DND-41 (cell line): Measurements from ENCODE around the gene LHX3.

Experiments
- ATAC-seq: fragments of 200-7000 bp; cut with Tn5 transposase; 3 replicates; pipeline ENCODE4 v1.9.1; 2021; ENCODE audit warnings: low read depth; ENCODE audit not compliant: insufficient read depth
- DNase-seq: peaks from one replicate; pipeline ENCODE4 v3.0.0-alpha.2; 2020
- H2AFZ ChIP-seq: 2 replicates; pipeline ENCODE4 v1.6.0; 2012; ENCODE audit warnings: low read depth, low read length
- H3K27ac ChIP-seq: 2 replicates; pipeline ENCODE4 v1.5.1; 2012; ENCODE audit warnings: low read length, inconsistent platforms
- H3K27me3 ChIP-seq: fragments of 200-600 bp; sonication (generic); 2 replicates; pipeline ENCODE4 v1.6.0; 2012; ENCODE audit warnings: low read length, mild to moderate bottlenecking, inconsistent platforms; ENCODE audit not compliant: insufficient read depth, poor library complexity
- H3K36me3 ChIP-seq: 2 replicates; pipeline ENCODE4 v1.5.1; 2012; ENCODE audit warnings: low read length, inconsistent platforms; ENCODE audit not compliant: insufficient read depth
- H3K4me1 ChIP-seq: 2 replicates; pipeline ENCODE4 v1.5.1; 2012; ENCODE audit warnings: mild to moderate bottlenecking, low read length; ENCODE audit not compliant: insufficient read depth
- H3K4me2 ChIP-seq: 2 replicates; pipeline ENCODE4 v1.6.0; 2012; ENCODE audit warnings: mild to moderate bottlenecking, moderate library complexity, low read length, inconsistent platforms; ENCODE audit not compliant: insufficient read depth
- H3K4me3 ChIP-seq, 2 experiments: fragments of 200-600 bp in 1 of 2; shearing (Covaris generic) in 1 of 2; 2 replicates each; pipeline ENCODE4 v1.5.1; 2012 to 2016; ENCODE audit warnings: inconsistent platforms in 2 of 2, low read length in 2 of 2, mild to moderate bottlenecking in 2 of 2, low read depth in 1 of 2, moderate library complexity in 1 of 2
- H3K79me2 ChIP-seq: 2 replicates; pipeline ENCODE4 v1.6.0; 2012; ENCODE audit warnings: low read length, inconsistent platforms; ENCODE audit not compliant: insufficient read depth
- H3K9ac ChIP-seq: 2 replicates; pipeline ENCODE4 v1.6.0; 2012; ENCODE audit warnings: low read depth, mild to moderate bottlenecking, inconsistent platforms, low read length, moderate library complexity
- H3K9me3 ChIP-seq: 2 replicates; pipeline ENCODE4 v1.5.1; 2012; ENCODE audit warnings: low read length, moderate library complexity, mild to moderate bottlenecking, inconsistent platforms; ENCODE audit not compliant: insufficient read depth, severe bottlenecking
- H4K20me1 ChIP-seq: 2 replicates; pipeline ENCODE4 v1.6.0; 2012; ENCODE audit warnings: low read length; ENCODE audit not compliant: insufficient read depth
- CTCF ChIP-seq: IDR thresholded peaks from 2 replicates; pipeline ENCODE4 v1.5.1; 2012; ENCODE audit warnings: borderline replicate concordance, low read length, moderate library complexity, mild to moderate bottlenecking; ENCODE audit not compliant: poor library complexity, severe bottlenecking; ENCODE audit errors: extremely low read depth
- EZH2 ChIP-seq: IDR thresholded peaks from 3 replicates; pipeline ENCODE4 v1.6.1; 2012; ENCODE audit warnings: borderline replicate concordance, low read depth, mild to moderate bottlenecking, moderate library complexity, low read length, inconsistent platforms; ENCODE audit not compliant: severe bottlenecking

LHX3 gene

GRCh38 chr9:136235709-136236455, 31.0 kb upstream of the LHX3 start:
- H4K20me1 ChIP-seq: peaks cover 81% of the 10 kb centered on the region
- H3K36me3 ChIP-seq: peaks cover 50% of the 10 kb centered on the region
- no peaks in the 10 kb centered on the region for H3K9me3 ChIP-seq
- DNase-seq (no peak), ATAC-seq (no peak)
- H3K9ac ChIP-seq: no peak overlapping the region
- H2AFZ ChIP-seq: no peak overlapping the region
- no peak overlapping the region for H3K4me3 ChIP-seq
- H3K27me3 ChIP-seq: no peaks in the 10 kb centered on the region
- H3K4me1 ChIP-seq: no peaks in the 10 kb centered on the region
- peaks cover 53% of the 10 kb centered on the region for H3K79me2 ChIP-seq
- TF ChIP-seq EZH2 (no peak), CTCF (no peak)
- no peak overlapping the region for H3K4me2 ChIP-seq
- no peak overlapping the region for H3K27ac ChIP-seq

GRCh38 chr9:136235171-136235570, 30.2 kb upstream of the LHX3 start:
- Histone ChIP-seq H3K36me3 (peaks cover 50% of the 10 kb centered on the region), H3K9ac (no peak overlapping the region), H3K4me2 (no peak overlapping the region), H4K20me1 (peaks cover 79% of the 10 kb centered on the region), H2AFZ (no peak overlapping the region), H3K79me2 (peaks cover 50% of the 10 kb centered on the region), H3K4me1 (no peaks in the 10 kb centered on the region), H3K4me3 (no peak overlapping the region), H3K27ac (no peak overlapping the region), H3K9me3 (no peaks in the 10 kb centered on the region), H3K27me3 (no peaks in the 10 kb centered on the region)
- DNase-seq: no peak
- no peak for ATAC-seq
- TF ChIP-seq EZH2: no peak
- no peak for TF ChIP-seq CTCF

GRCh38 chr9:136234597-136234996, 29.7 kb upstream of the LHX3 start:
- no peaks in the 10 kb centered on the region for H3K27me3 ChIP-seq
- TF ChIP-seq CTCF (no peak), EZH2 (no peak)
- H3K27ac ChIP-seq: no peak overlapping the region
- DNase-seq (no peak), ATAC-seq (no peak)
- H2AFZ ChIP-seq: no peak overlapping the region
- H3K4me3 ChIP-seq: no peak overlapping the region
- H3K79me2 ChIP-seq: peaks cover 48% of the 10 kb centered on the region
- H3K4me1 ChIP-seq: no peaks in the 10 kb centered on the region
- peaks cover 75% of the 10 kb centered on the region for H4K20me1 ChIP-seq
- peaks cover 50% of the 10 kb centered on the region for H3K36me3 ChIP-seq
- H3K9me3 ChIP-seq: no peaks in the 10 kb centered on the region
- H3K4me2 ChIP-seq: no peak overlapping the region
- H3K9ac ChIP-seq: no peak overlapping the region
